HEK293 (cell line): ENCODE results near the gene CKB.

ENCODE experiments used
- CTCF ChIA-PET: fragments of 350-600 bp; formaldehyde crosslinking; extraction: SDS; loops from one replicate; lab custom pipeline; 2021; ENCODE audit warnings: antibody characterized with exemption; lab: Yijun Ruan, JAX
- POLR2A ChIA-PET: fragments of 300-600 bp; formaldehyde crosslinking; extraction: SDS; loops from one replicate; lab custom pipeline; 2020; ENCODE audit warnings: antibody characterized with exemption, inconsistent platforms; lab: Yijun Ruan, JAX
- H3K27ac ChIP-seq: fragments of 200-500 bp; sonication (Bioruptor generic); 2 replicates; pipeline ENCODE4 v1.5.1; 2014; ENCODE audit warnings: low read depth, low read length, control low read depth, inconsistent platforms; ENCODE audit errors: extremely low read depth
- H3K36me3 ChIP-seq, 2 experiments: fragments of 200-500 bp in 1 of 2; sonication (Bioruptor generic) in 1 of 2; 1 replicate in 1 of 2; 2 replicates in 1 of 2; pipeline ENCODE4 v1.5.1; 2014 to 2017; ENCODE audit warnings: inconsistent platforms in 2 of 2, low read length in 2 of 2; ENCODE audit not compliant: control insufficient read depth in 2 of 2, insufficient read depth in 1 of 2
- H3K4me1 ChIP-seq: fragments of 200-500 bp; sonication (Bioruptor generic); 2 replicates; pipeline ENCODE4 v1.5.1; 2014; ENCODE audit warnings: mild to moderate bottlenecking, low read length, inconsistent platforms; ENCODE audit not compliant: control insufficient read depth, insufficient read depth
- H3K4me3 ChIP-seq: 2 replicates; pipeline ENCODE4 v1.5.1; 2011; ENCODE audit warnings: low read depth, mild to moderate bottlenecking, control low read depth, low read length, moderate library complexity
- H3K9me3 ChIP-seq: fragments of 200-500 bp; sonication (Bioruptor generic); 2 replicates; pipeline ENCODE4 v1.5.1; 2014; ENCODE audit warnings: low read depth, low read length, inconsistent platforms; ENCODE audit not compliant: control insufficient read depth, insufficient read depth
- ELK4 ChIP-seq: IDR thresholded peaks from 2 replicates; pipeline ENCODE4 v1.6.1; 2011; ENCODE audit warnings: mild to moderate bottlenecking, low read depth, low read length, borderline replicate concordance
- GLIS1 ChIP-seq: fragments of 450-650 bp; formaldehyde crosslinking; IDR thresholded peaks from 2 replicates; pipeline ENCODE4 v1.5.1; 2016; ENCODE audit warnings: missing biosample characterization, missing genetic modification characterization
- GLIS2 ChIP-seq: fragments of 450-650 bp; formaldehyde crosslinking; IDR thresholded peaks from 2 replicates; pipeline ENCODE4 v1.5.1; 2016; ENCODE audit warnings: missing biosample characterization, missing genetic modification characterization
- HOXC10 ChIP-seq: sonication (generic); formaldehyde crosslinking; IDR thresholded peaks from 2 replicates; pipeline ENCODE4 v1.8.1; 2023; ENCODE audit warnings: mild to moderate bottlenecking, missing genetic modification reagents
- SCRT2 ChIP-seq: fragments of 450-650 bp; formaldehyde crosslinking; IDR thresholded peaks from 2 replicates; pipeline ENCODE4 v1.5.1; 2016; ENCODE audit warnings: missing biosample characterization, missing genetic modification characterization
- ZBTB26 ChIP-seq: fragments of 450-650 bp; formaldehyde crosslinking; optimal IDR thresholded peaks from 2 replicates; pipeline ENCODE3; 2016; ENCODE audit warnings: missing biosample characterization, mild to moderate bottlenecking, missing genetic modification characterization
- ZNF132 ChIP-seq: fragments of 450-650 bp; formaldehyde crosslinking; IDR thresholded peaks from 2 replicates; pipeline ENCODE4 v1.5.1; 2017; ENCODE audit warnings: missing biosample characterization, missing genetic modification characterization, borderline replicate concordance
- ZNF2 ChIP-seq: fragments of 450-650 bp; formaldehyde crosslinking; IDR thresholded peaks from 2 replicates; pipeline ENCODE4 v1.5.1; 2016; ENCODE audit warnings: missing biosample characterization, missing genetic modification characterization
- ZNF214 ChIP-seq: fragments of 450-650 bp; formaldehyde crosslinking; IDR thresholded peaks from 2 replicates; pipeline ENCODE4 v1.5.1; 2017; ENCODE audit warnings: missing biosample characterization, mild to moderate bottlenecking, missing genetic modification characterization, borderline replicate concordance
- ZNF23 ChIP-seq: fragments of 450-650 bp; formaldehyde crosslinking; IDR thresholded peaks from 2 replicates; pipeline ENCODE4 v1.5.1; 2016; ENCODE audit warnings: missing biosample characterization, missing genetic modification characterization, borderline replicate concordance
- ZNF544 ChIP-seq: fragments of 450-650 bp; formaldehyde crosslinking; IDR thresholded peaks from 2 replicates; pipeline ENCODE4 v1.5.0; 2017; ENCODE audit warnings: missing biosample characterization, missing genetic modification characterization
- ZNF707 ChIP-seq: fragments of 450-650 bp; formaldehyde crosslinking; IDR thresholded peaks from 2 replicates; pipeline ENCODE4 v1.5.1; 2016; ENCODE audit warnings: missing biosample characterization, missing genetic modification characterization
- ZNF747 ChIP-seq: fragments of 450-650 bp; formaldehyde crosslinking; IDR thresholded peaks from 2 replicates; pipeline ENCODE4 v1.5.1; 2016; ENCODE audit warnings: missing biosample characterization, missing genetic modification characterization
- ZNF768 ChIP-seq: fragments of 450-650 bp; formaldehyde crosslinking; IDR thresholded peaks from 2 replicates; pipeline ENCODE4 v1.5.1; 2018; ENCODE audit warnings: missing biosample characterization, mild to moderate bottlenecking, missing genetic modification characterization
- ZNF830 ChIP-seq: fragments of 450-650 bp; IDR thresholded peaks from 2 replicates; pipeline ENCODE4 v1.5.0; 2018; ENCODE audit warnings: missing biosample characterization, missing genetic modification characterization, low read depth, mild to moderate bottlenecking, moderate library complexity
- ZXDB ChIP-seq: fragments of 450-650 bp; formaldehyde crosslinking; IDR thresholded peaks from 2 replicates; pipeline ENCODE4 v1.5.1; 2016; ENCODE audit warnings: missing biosample characterization, missing genetic modification characterization
- TF ChIP-seq, protein P1 (sequence below): fragments of 450-650 bp; formaldehyde crosslinking; conservative IDR thresholded peaks from 2 replicates; pipeline ENCODE4 v1.5.1; 2016; ENCODE audit warnings: low read depth, missing biosample characterization, missing genetic modification characterization

Gene CKB

GRCh38 chr14:103536693-103537092, 14.1 kb upstream of the CKB start (continued):
- TF ChIP-seq SCRT2 (tag by site-specific recombination) = no peak
- TF ChIP-seq, protein P1, sequence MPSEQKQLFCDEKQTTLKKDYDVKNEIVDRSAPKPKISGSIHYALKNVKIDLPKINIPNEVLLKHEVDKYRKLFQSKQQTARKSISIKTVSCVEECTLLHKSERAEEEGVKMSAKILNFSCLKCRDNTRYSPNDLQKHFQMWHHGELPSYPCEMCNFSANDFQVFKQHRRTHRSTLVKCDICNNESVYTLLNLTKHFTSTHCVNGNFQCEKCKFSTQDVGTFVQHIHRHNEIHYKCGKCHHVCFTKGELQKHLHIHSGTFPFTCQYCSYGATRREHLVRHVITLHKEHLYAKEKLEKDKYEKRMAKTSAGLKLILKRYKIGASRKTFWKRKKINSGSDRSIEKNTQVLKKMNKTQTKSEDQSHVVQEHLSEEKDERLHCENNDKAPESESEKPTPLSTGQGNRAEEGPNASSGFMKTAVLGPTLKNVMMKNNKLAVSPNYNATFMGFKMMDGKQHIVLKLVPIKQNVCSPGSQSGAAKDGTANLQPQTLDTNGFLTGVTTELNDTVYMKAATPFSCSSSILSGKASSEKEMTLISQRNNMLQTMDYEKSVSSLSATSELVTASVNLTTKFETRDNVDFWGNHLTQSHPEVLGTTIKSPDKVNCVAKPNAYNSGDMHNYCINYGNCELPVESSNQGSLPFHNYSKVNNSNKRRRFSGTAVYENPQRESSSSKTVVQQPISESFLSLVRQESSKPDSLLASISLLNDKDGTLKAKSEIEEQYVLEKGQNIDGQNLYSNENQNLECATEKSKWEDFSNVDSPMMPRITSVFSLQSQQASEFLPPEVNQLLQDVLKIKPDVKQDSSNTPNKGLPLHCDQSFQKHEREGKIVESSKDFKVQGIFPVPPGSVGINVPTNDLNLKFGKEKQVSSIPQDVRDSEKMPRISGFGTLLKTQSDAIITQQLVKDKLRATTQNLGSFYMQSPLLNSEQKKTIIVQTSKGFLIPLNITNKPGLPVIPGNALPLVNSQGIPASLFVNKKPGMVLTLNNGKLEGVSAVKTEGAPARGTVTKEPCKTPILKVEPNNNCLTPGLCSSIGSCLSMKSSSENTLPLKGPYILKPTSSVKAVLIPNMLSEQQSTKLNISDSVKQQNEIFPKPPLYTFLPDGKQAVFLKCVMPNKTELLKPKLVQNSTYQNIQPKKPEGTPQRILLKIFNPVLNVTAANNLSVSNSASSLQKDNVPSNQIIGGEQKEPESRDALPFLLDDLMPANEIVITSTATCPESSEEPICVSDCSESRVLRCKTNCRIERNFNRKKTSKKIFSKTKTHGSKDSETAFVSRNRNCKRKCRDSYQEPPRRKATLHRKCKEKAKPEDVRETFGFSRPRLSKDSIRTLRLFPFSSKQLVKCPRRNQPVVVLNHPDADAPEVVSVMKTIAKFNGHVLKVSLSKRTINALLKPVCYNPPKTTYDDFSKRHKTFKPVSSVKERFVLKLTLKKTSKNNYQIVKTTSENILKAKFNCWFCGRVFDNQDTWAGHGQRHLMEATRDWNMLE (tag by site-specific recombination) = no peak
- no peak for TF ChIP-seq ZNF214 (tag by site-specific recombination)
- TF ChIP-seq ZXDB (tag by site-specific recombination) = no peak
- no peak for TF ChIP-seq ZNF747 (tag by site-specific recombination)
- TF ChIP-seq ZNF768 (tag by site-specific recombination) = no peak
- TF ChIP-seq ZNF23 (tag by site-specific recombination) = no peak
- TF ChIP-seq ZNF132 (tag by site-specific recombination) = no peak
- TF ChIP-seq ELK4 = no peak
- TF ChIP-seq HOXC10 (CRISPR knock-in tag) = no peak

GRCh38 chr14:103535891-103536565, 13.4 kb upstream of the CKB start:
- Histone ChIP-seq H3K4me3 (no peak overlapping the region), H3K4me1 (0 out of 2 replicates have a peak, but pooled peaks cover 5% of the 10 kb centered on the region), H3K36me3 (peaks cover 0 to 14% of the 10 kb centered on the region in 2 experiments; a peak in 1 of 3 replicates), H3K9me3 (no peaks in the 10 kb centered on the region), H3K27ac (no peak overlapping the region)
- TF ChIP-seq GLIS2 (tag by site-specific recombination) (0 out of 2 replicates have a peak, but pooled peaks have one; percentile 11), GLIS1 (tag by site-specific recombination) (peak; percentile 66), ZNF830 (tag by site-specific recombination) (no peak), ZNF544 (no peak)
- ChIA-PET POLR2A (interaction anchor here (0.8 to 3.9 kb wide), 3 partner anchors 13 to 15 kb away, joined by 4 to 19 read pairs (median 6); partner anchors contain the start of gene CKB), CTCF (interaction anchor here (0.5 to 0.6 kb wide), 2 partner anchors 11 to 111 kb away, joined by 3 to 5 read pairs; no protein-coding TSS in a partner anchor)

DNA sequence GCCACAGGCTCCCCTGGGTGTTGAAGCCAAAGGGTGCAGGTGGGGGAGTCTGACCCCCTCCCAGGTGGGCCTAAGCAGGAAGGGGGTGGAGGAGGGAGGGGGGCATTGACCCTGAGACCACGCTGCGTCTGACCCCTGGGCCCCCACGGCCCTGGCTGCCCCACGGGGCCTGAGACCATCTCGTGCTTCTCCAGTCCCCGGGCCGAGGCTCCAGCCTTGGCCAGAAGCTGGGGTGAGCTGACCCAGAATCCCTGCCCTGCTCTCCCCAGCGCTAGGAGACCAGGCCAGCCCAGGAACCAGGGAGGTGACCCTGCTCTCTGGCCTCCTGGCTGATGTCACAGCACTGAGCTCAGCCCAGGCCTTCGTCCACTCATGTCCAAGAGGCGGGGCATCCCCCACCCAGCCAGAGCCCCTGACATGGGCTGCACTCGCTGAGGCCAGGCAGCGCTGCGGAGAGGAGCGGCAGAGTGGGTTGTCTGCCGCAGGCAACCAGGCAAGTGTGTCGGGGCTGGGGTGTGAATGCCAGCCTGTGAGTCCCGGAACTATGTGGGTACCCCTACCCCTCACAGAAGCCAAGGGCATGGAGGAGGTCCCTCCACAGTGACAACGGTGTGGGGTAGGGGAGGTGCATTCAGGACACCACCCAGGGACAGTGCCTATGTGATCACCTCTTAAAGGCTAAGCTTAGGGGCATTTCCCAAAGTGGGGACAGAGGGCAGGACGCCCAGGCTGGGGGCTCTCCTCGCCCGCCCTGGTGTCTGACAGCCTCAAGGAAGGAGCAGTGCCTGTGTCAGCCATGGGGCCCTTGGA, 12.7 kb upstream of the CKB start:
- no peak for TF ChIP-seq ZBTB26 (tag by site-specific recombination)
- TF ChIP-seq ZNF2 (tag by site-specific recombination) = no peak
- TF ChIP-seq ZNF707 (tag by site-specific recombination) = no peak
- CTCF ChIA-PET = no interaction called here
- Histone ChIP-seq H3K4me1 (0 out of 2 replicates have a peak, but pooled peaks cover under 1% of the 10 kb centered on the region), H3K36me3 (peaks cover 0 to 19% of the 10 kb centered on the region in 2 experiments; a peak in 1 of 3 replicates), H3K4me3 (no peak overlapping the region), H3K27ac (no peak overlapping the region), H3K9me3 (no peaks in the 10 kb centered on the region)
- POLR2A ChIA-PET = interaction anchor here (1.5 to 3.9 kb wide), 2 partner anchors 13 to 15 kb away, joined by 6 to 19 read pairs; partner anchors contain the start of gene CKB
